HTR-8/SVneo (cell line): ENCODE data around the gene CELA2B.
"Not testable (repeated sequence)": the region's sequence is repeated elsewhere in the genome, so short reads cannot be mapped to it uniquely, and the experiment has no call there.

ENCODE experiments used
- DNase-seq: peaks from one replicate; pipeline ENCODE4 v3.0.0; 2011; ENCODE audit warnings: low spot score, mixed read lengths; ENCODE audit not compliant: insufficient read length
- FAIRE-seq: peaks from 2 replicates; lab custom pipeline; 2011; peaks lifted over from hg19 to GRCh38; lab: Jason Lieb, UNC

Gene CELA2B

GRCh38 chr1:15489052-15489736 is 13.3 kb downstream of the CELA2B start:
- FAIRE-seq (peak; percentile 9), DNase-seq (no peak)

- not testable (repeated sequence) for FAIRE-seq, DNase-seq
Measured at GRCh38 chr1:15491010-15491409, 15.1 kb downstream of the CELA2B start.

GRCh38 chr1:15492596-15492995 is 16.7 kb downstream of the CELA2B start:
- FAIRE-seq (no peak), DNase-seq (no peak)

- DNase-seq (no peak), FAIRE-seq (no peak)
Measured at GRCh38 chr1:15493869-15494390, 18.0 kb downstream of the CELA2B start.

GRCh38 chr1:15500184-15501178 is 24.6 kb downstream of the CELA2B start:
- FAIRE-seq (no peak), DNase-seq (no peak)

GRCh38 chr1:15501208-15502032 is 25.5 kb downstream of the CELA2B start:
- DNase-seq (peak; percentile 68), FAIRE-seq (no peak)

- FAIRE-seq (no peak), DNase-seq (no peak)
Measured at GRCh38 chr1:15504436-15504835, 28.5 kb downstream of the CELA2B start.

GRCh38 chr1:15506831-15507230 is 30.9 kb downstream of the CELA2B start:
- FAIRE-seq: no peak
- no peak for DNase-seq

GRCh38 chr1:15507278-15507677 is 31.4 kb downstream of the CELA2B start:
- FAIRE-seq (no peak), DNase-seq (no peak)

GRCh38 chr1:15508700-15509487 is 33.0 kb downstream of the CELA2B start:
- FAIRE-seq (no peak), DNase-seq (no peak)

- DNase-seq (no peak), FAIRE-seq (no peak)
Measured at GRCh38 chr1:15509586-15509985, 33.7 kb downstream of the CELA2B start.

GRCh38 chr1:15510611-15511405 is 34.9 kb downstream of the CELA2B start:
- FAIRE-seq (no peak), DNase-seq (no peak)

- FAIRE-seq: no peak
- no peak for DNase-seq
Measured at GRCh38 chr1:15513192-15513591, 37.3 kb downstream of the CELA2B start.

- FAIRE-seq: no peak
- no peak for DNase-seq
Measured at GRCh38 chr1:15513919-15514318, 38.0 kb downstream of the CELA2B start.

GRCh38 chr1:15514557-15514956 is 38.7 kb downstream of the CELA2B start:
- DNase-seq, FAIRE-seq: not testable (repeated sequence)

GRCh38 chr1:15515022-15515663 is 39.2 kb downstream of the CELA2B start:
- FAIRE-seq: no peak

GRCh38 chr1:15519625-15520024 is 43.7 kb downstream of the CELA2B start:
- DNase-seq (no peak), FAIRE-seq (no peak)

More at GRCh38 chr1:15515022-15515663, 39.2 kb downstream of the CELA2B start:
- DNase-seq: no peak
